ENCODE data around the gene UNCX.

- no peak for TF ChIP-seq CTCF (IDR thresholded peaks at IDR 0.05; ENCODE audit: control extremely low read depth in 1 of 3, insufficient read depth in 1 of 3, low read depth in 1 of 3, low read length in 3 of 3)
- no peak for TF ChIP-seq POLR2AphosphoS5 (IDR thresholded peaks at IDR 0.05; ENCODE audit: low read depth, low read length)
- TF ChIP-seq TEAD4 (IDR thresholded peaks at IDR 0.05; ENCODE audit: low read depth, low read length), result no peak
- TF ChIP-seq EP300 (IDR thresholded peaks at IDR 0.05; ENCODE audit: borderline replicate concordance in 1 of 2, low read depth in 2 of 2, low read length in 2 of 2), result no peak
- TF ChIP-seq, protein P1, sequence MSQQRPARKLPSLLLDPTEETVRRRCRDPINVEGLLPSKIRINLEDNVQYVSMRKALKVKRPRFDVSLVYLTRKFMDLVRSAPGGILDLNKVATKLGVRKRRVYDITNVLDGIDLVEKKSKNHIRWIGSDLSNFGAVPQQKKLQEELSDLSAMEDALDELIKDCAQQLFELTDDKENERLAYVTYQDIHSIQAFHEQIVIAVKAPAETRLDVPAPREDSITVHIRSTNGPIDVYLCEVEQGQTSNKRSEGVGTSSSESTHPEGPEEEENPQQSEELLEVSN (IDR thresholded peaks at IDR 0.05), result no peak
Measured at GRCh38 chr7:1192171-1192676, 40.4 kb upstream of the UNCX start.
